ENCODE measurements around the gene BUD31. TPM values are rescaled to one million over a fixed set of nuclear protein-coding genes. Genes with fewer than 3 reads are reported as not detected.

BUD31 gene
- total and polyA plus RNA-seq, 2 of the 8 experiments (the other 6 are each of a cell fraction or from before 2014, with no cell fraction given): 46.7 to 114 TPM

- Histone ChIP-seq H3K27ac (ENCODE audit: low read depth, low read length) (no peak overlapping the region), H3K9me3 (ENCODE audit: insufficient read depth in 2 of 2, low read depth in 1 of 2, low read length in 1 of 2) (no peaks in the 10 kb centered on the region), H3K18ac (ENCODE audit: extremely low read depth, low read length) (no peak overlapping the region), H4K91ac (replicated peaks; ENCODE audit: insufficient read length, low read length) (no peak overlapping the region), H4K5ac (ENCODE audit: insufficient read length, low read depth, low read length) (no peak overlapping the region), H2AFZ (ENCODE audit: low read length) (no peak overlapping the region), H3K9ac (replicated peaks in 1 of 4; ENCODE audit: extremely low read depth in 1 of 4, low read depth in 3 of 4, low read length in 3 of 4) (no peak overlapping the region), H3K23me2 (ENCODE audit: low read depth, low read length) (no peaks in the 10 kb centered on the region), H3K79me1 (ENCODE audit: low read depth, low read length) (peaks cover 3% of the 10 kb centered on the region), H2BK5ac (ENCODE audit: low read depth, low read length) (no peak overlapping the region), H3K4me1 (replicated peaks in 1 of 4; ENCODE audit: control insufficient read depth in 3 of 4, insufficient read depth in 4 of 4, low read length in 3 of 4) (no peaks in the 10 kb centered on the region; a peak in 1 of 7 replicates), H3K4ac (replicated peaks; ENCODE audit: insufficient read length, low read depth, low read length) (no peak overlapping the region), H2BK20ac (ENCODE audit: low read length) (no peak overlapping the region), H3K27me3 (replicated peaks in 1 of 4; ENCODE audit: control insufficient read depth in 3 of 4, extremely low read depth in 1 of 4, insufficient read depth in 3 of 4, low read length in 3 of 4) (no peaks in the 10 kb centered on the region), H3K4me3 (ENCODE audit: extremely low read depth in 1 of 4, insufficient read depth in 2 of 4, low read depth in 3 of 4, low read length in 4 of 4) (no peak overlapping the region), H3K4me2 (ENCODE audit: insufficient read depth in 1 of 2, low read depth in 2 of 2, low read length in 2 of 2) (no peak overlapping the region), H4K20me1 (replicated peaks in 1 of 2; ENCODE audit: control insufficient read depth in 1 of 2, insufficient read depth in 2 of 2, low read length in 2 of 2) (peaks cover 13 to 31% of the 10 kb centered on the region in 2 experiments), H3K36me3 (ENCODE audit: control insufficient read depth in 2 of 4, insufficient read depth in 4 of 4, low read length in 3 of 4) (peaks cover 22 to 77% (median 54%) of the 10 kb centered on the region in 4 experiments), H3K56ac (replicated peaks; ENCODE audit: insufficient read length, low read depth, low read length) (no peak overlapping the region), H2BK12ac (ENCODE audit: low read depth, low read length) (no peak overlapping the region), H3K23ac (ENCODE audit: insufficient read length) (no peak overlapping the region), H2BK120ac (replicated peaks; ENCODE audit: low read depth, low read length) (no peak overlapping the region), H2AK5ac (ENCODE audit: low read depth, low read length) (no peak overlapping the region), H4K8ac (ENCODE audit: extremely low read depth, insufficient read depth, low read length) (no peak overlapping the region), H2BK15ac (ENCODE audit: low read length) (no peak overlapping the region), H3K14ac (ENCODE audit: insufficient read length) (no peak overlapping the region), H3K79me2 (ENCODE audit: control insufficient read depth in 1 of 2, insufficient read depth in 2 of 2, low read length in 2 of 2) (peaks cover 3 to 34% of the 10 kb centered on the region in 2 experiments; a peak in 3 of 4 replicates)
- CTCF ChIA-PET (ENCODE audit: partially characterized antibody): interaction anchor here (1.2 to 2.1 kb wide), 3 partner anchors 8 to 23 kb away, joined by 3 to 7 read pairs (median 5); no protein-coding TSS in a partner anchor
- TF ChIP-seq ZNF274 (IDR thresholded peaks at IDR 0.05; ENCODE audit: borderline replicate concordance, extremely low read depth, low read length): no peak
- TF ChIP-seq BACH1 (IDR thresholded peaks at IDR 0.05; ENCODE audit: low read length): no peak
- no peak for TF ChIP-seq CEBPB (IDR thresholded peaks at IDR 0.05; ENCODE audit: low read depth, low read length)
- no peak for TF ChIP-seq ATF2 (IDR thresholded peaks at IDR 0.05; ENCODE audit: low read length)
- no peak for TF ChIP-seq E2F6 (IDR thresholded peaks at IDR 0.05)
- no peak for TF ChIP-seq NRF1 (IDR thresholded peaks at IDR 0.05; ENCODE audit: low read depth, low read length)
- no peak for TF ChIP-seq HDAC6 (IDR thresholded peaks at IDR 0.05; ENCODE audit: low read depth, low read length)
- TF ChIP-seq CHD2 (IDR thresholded peaks at IDR 0.05; ENCODE audit: low read length): no peak
- no peak for TF ChIP-seq SRF (IDR thresholded peaks at IDR 0.05; ENCODE audit: low read depth, low read length)
- TF ChIP-seq GABPA (IDR thresholded peaks at IDR 0.05; ENCODE audit: borderline replicate concordance, insufficient read depth, low read length): no peak
- TF ChIP-seq ASH2L (IDR thresholded peaks at IDR 0.05; ENCODE audit: low read length): no peak
- POLR2A ChIA-PET (ENCODE audit: partially characterized antibody): interaction anchor here (0.7 to 10.7 kb wide), 11 partner anchors 7 to 101 kb away, joined by 3 to 100 read pairs (median 4); partner anchors contain the start of genes ATP5MF, BUD31, CPSF4 and PTCD1
- DNase-seq (ENCODE audit: low read depth in 1 of 2, low spot score in 2 of 2) (no peak), FAIRE-seq (no peak)
- 83% methylated on average over 6 of the region's 6 CpGs; no CpG with 5 or more reads in 1 of the 2 experiments for WGBS, 2 experiments (ENCODE audit: extremely low coverage in 1 of 2, insufficient coverage in 1 of 2, insufficient read length in 1 of 2, insufficient replicate concordance in 2 of 2, low coverage in 1 of 2, low lambda C conversion rate in 2 of 2, missing lambda C conversion rate in 1 of 2)
Observed at GRCh38 chr7:99457050-99457649, 48.4 kb downstream of the BUD31 start.
